OCI-LY7 (cell line): ENCODE results near the gene PXDN. TPM values are rescaled to one million over a fixed set of nuclear protein-coding genes. Genes with fewer than 3 reads are reported as not detected.

ENCODE experiments used
- BruUV-seq: library from RNA; stranded (reverse); fragments of 400-500 nt; replicated peaks from 2 replicates; lab custom pipeline; 2021; lab: Mats Ljungman, UMichigan
- CTCF ChIA-PET: fragments of 300-600 bp; sonication (Branson Sonifier 250); formaldehyde crosslinking; loops from one replicate; lab custom pipeline; 2022; ENCODE audit warnings: antibody characterized with exemption; ENCODE audit not compliant: unreplicated experiment; lab: Charles Lee
- POLR2A ChIA-PET: fragments of 300-600 bp; sonication (Branson Sonifier 250); formaldehyde crosslinking; loops from one replicate; lab custom pipeline; 2022; ENCODE audit warnings: antibody characterized with exemption; lab: Charles Lee
- DNase-seq: peaks from one replicate; pipeline ENCODE4 v3.0.0-alpha.2; 2015; ENCODE audit warnings: low spot score
- H2AFZ ChIP-seq: fragments of 200-600 bp; sonication (generic), shearing (Covaris generic); 2 replicates; pipeline ENCODE4 v1.6.1; 2014; ENCODE audit warnings: mild to moderate bottlenecking, antibody characterized with exemption, low read length, moderate library complexity
- H3K27ac ChIP-seq: fragments of 200-600 bp; sonication (generic); 2 replicates; pipeline ENCODE4 v1.5.1; 2014; ENCODE audit warnings: mixed run types, low read depth, mild to moderate bottlenecking, moderate library complexity, low read length, inconsistent platforms; ENCODE audit not compliant: poor library complexity, severe bottlenecking
- H3K36me3 ChIP-seq: fragments of 200-600 bp; sonication (generic); 2 replicates; pipeline ENCODE4 v1.6.1; 2014; ENCODE audit warnings: mild to moderate bottlenecking, antibody characterized with exemption, low read length, moderate library complexity, mixed read lengths; ENCODE audit not compliant: insufficient read depth
- H3K4me1 ChIP-seq: fragments of 200-600 bp; sonication (generic); 2 replicates; pipeline ENCODE4 v1.5.1; 2014; ENCODE audit warnings: mild to moderate bottlenecking, low read length; ENCODE audit not compliant: insufficient read depth, poor library complexity, severe bottlenecking
- H3K4me2 ChIP-seq: fragments of 200-600 bp; sonication (generic); 2 replicates; pipeline ENCODE4 v1.6.1; 2014; ENCODE audit warnings: mild to moderate bottlenecking, low read length
- H3K4me3 ChIP-seq: fragments of 200-600 bp; sonication (generic); 2 replicates; pipeline ENCODE4 v1.5.1; 2014; ENCODE audit warnings: mild to moderate bottlenecking, low read depth, low read length; ENCODE audit not compliant: poor library complexity, severe bottlenecking
- H3K79me2 ChIP-seq: fragments of 200-600 bp; sonication (generic); 2 replicates; pipeline ENCODE4 v1.6.1; 2016; ENCODE audit warnings: low read depth, mild to moderate bottlenecking, low read length, moderate library complexity, mixed read lengths; ENCODE audit not compliant: insufficient read depth
- H3K9me2 ChIP-seq: fragments of 200-600 bp; sonication (generic); 2 replicates; pipeline ENCODE4 v1.6.1; 2016; ENCODE audit warnings: mild to moderate bottlenecking, low read length, mixed read lengths; ENCODE audit not compliant: insufficient read depth
- H3K9me3 ChIP-seq: fragments of 200-600 bp; sonication (generic); 2 replicates; pipeline ENCODE4 v1.6.1; 2014; ENCODE audit warnings: mild to moderate bottlenecking, mixed run types, low read length, mixed read lengths
- H4K20me1 ChIP-seq: fragments of 200-600 bp; sonication (generic); 2 replicates; pipeline ENCODE4 v1.6.1; 2014; ENCODE audit warnings: mild to moderate bottlenecking, antibody characterized with exemption, low read length, moderate library complexity, mixed read lengths; ENCODE audit not compliant: insufficient read depth
- CTCF ChIP-seq: fragments of 200-600 bp; sonication (generic); conservative IDR thresholded peaks from 2 replicates; pipeline ENCODE4 v1.5.1; 2014; ENCODE audit warnings: mild to moderate bottlenecking, antibody characterized with exemption, low read length, moderate library complexity, mixed read lengths
- EZH2phosphoT487 ChIP-seq: fragments of 200-600 bp; sonication (generic); IDR thresholded peaks from 2 replicates; pipeline ENCODE4 v1.6.1; 2018; ENCODE audit warnings: low read depth, borderline replicate concordance, mild to moderate bottlenecking, mixed run types, antibody characterized with exemption, low read length, moderate library complexity, mixed read lengths
- intact Hi-C: fragments of 100-400 bp; cut with micrococcal nuclease; formaldehyde crosslinking; loops from one replicate; pipeline ENCODE4 v1.10.0; 2022; ENCODE audit not compliant: unreplicated experiment
- total RNA-seq, 2 experiments: library from RNA; depleted of rRNA in 1 of 2; stranded (reverse); fragments of >200 nt in 1 of 2; shearing (Covaris generic) in 1 of 2; gene quantifications; 2 replicates each; pipeline ENCODE4 v1.2.3, GENCODE V29; 2014 to 2022

The PXDN gene
- total RNA-seq, 2 experiments from 2014 or later = not detected

- intact Hi-C loops = no loop called here
- no peak for DNase-seq
- H3K36me3 ChIP-seq = no peaks in the 10 kb centered on the region
- ChIA-PET CTCF (no interaction called here), POLR2A (no interaction called here)
- no peaks in the 10 kb centered on the region for H3K9me3 ChIP-seq
- H3K79me2 ChIP-seq = no peaks in the 10 kb centered on the region
- TF ChIP-seq EZH2phosphoT487 = no peak
- no peak for TF ChIP-seq CTCF
- H3K27ac ChIP-seq = no peak overlapping the region
- H3K4me2 ChIP-seq = no peak overlapping the region
- no peak overlapping the region for H3K4me3 ChIP-seq
- H4K20me1 ChIP-seq = no peaks in the 10 kb centered on the region
- H3K9me2 ChIP-seq = no peaks in the 10 kb centered on the region
- H2AFZ ChIP-seq = no peak overlapping the region
- no peaks in the 10 kb centered on the region for H3K4me1 ChIP-seq
- BruUV-seq = no TSS peak
Observed at GRCh38 chr2:1685078-1685956, 59.0 kb downstream of the PXDN start.

GRCh38 chr2:1683297-1683696 is 61.0 kb downstream of the PXDN start:
- no peak for TF ChIP-seq CTCF
- TF ChIP-seq EZH2phosphoT487 = no peak
- Histone ChIP-seq H3K9me3 (no peaks in the 10 kb centered on the region), H3K27ac (no peak overlapping the region), H2AFZ (no peak overlapping the region), H3K4me3 (no peak overlapping the region), H3K79me2 (no peaks in the 10 kb centered on the region), H4K20me1 (no peaks in the 10 kb centered on the region), H3K4me2 (no peak overlapping the region), H3K4me1 (no peaks in the 10 kb centered on the region), H3K9me2 (no peaks in the 10 kb centered on the region), H3K36me3 (no peaks in the 10 kb centered on the region)
- DNase-seq = no peak
- intact Hi-C loops = no loop called here
- CTCF ChIA-PET = no interaction called here
- BruUV-seq = no TSS peak
- POLR2A ChIA-PET = interaction anchor here (0.8 kb wide), 1 partner anchor 992 kb away, joined by 5 read pairs; no protein-coding TSS in a partner anchor

- intact Hi-C loops = no loop called here
- no peak overlapping the region for H3K27ac ChIP-seq
- no peaks in the 10 kb centered on the region for H3K9me3 ChIP-seq
- H4K20me1 ChIP-seq = no peaks in the 10 kb centered on the region
- H3K4me3 ChIP-seq = no peak overlapping the region
- TF ChIP-seq EZH2phosphoT487 = no peak
- no peak for TF ChIP-seq CTCF
- no peaks in the 10 kb centered on the region for H3K9me2 ChIP-seq
- no peak overlapping the region for H2AFZ ChIP-seq
- POLR2A ChIA-PET = interaction anchor here (0.7 kb wide), 1 partner anchor 11 kb away, joined by 3 read pairs; no protein-coding TSS in a partner anchor
- no peaks in the 10 kb centered on the region for H3K36me3 ChIP-seq
- DNase-seq = no peak
- H3K79me2 ChIP-seq = no peaks in the 10 kb centered on the region
- H3K4me2 ChIP-seq = no peak overlapping the region
- H3K4me1 ChIP-seq = no peaks in the 10 kb centered on the region
- CTCF ChIA-PET = no interaction called here
- BruUV-seq = no TSS peak
Observed at GRCh38 chr2:1682181-1682440, 62.2 kb downstream of the PXDN start.
